Keratinocyte (primary cell): Measurements from ENCODE around the gene C2orf76.

Experiments used
- EZH2 ChIP-seq: IDR thresholded peaks from one replicate; pipeline ENCODE4 v1.6.1; 2012; ENCODE audit warnings: inconsistent platforms, mild to moderate bottlenecking, low read length, moderate library complexity
- TF ChIP-seq, protein P1 (sequence below), 3 experiments: IDR thresholded peaks in 1 of 3; conservative IDR thresholded peaks in 1 of 3; optimal IDR thresholded peaks in 1 of 3; 2 replicates in 2 of 3; 3 replicates in 1 of 3; pipeline versions ENCODE3 to v1.5.1; 2011; ENCODE audit warnings: low read length in 3 of 3, mild to moderate bottlenecking in 3 of 3, moderate library complexity in 2 of 3, control low read depth in 1 of 3, inconsistent platforms in 1 of 3; ENCODE audit not compliant: insufficient read depth in 2 of 3; ENCODE audit errors: extremely low read depth in 1 of 3

DNA sequence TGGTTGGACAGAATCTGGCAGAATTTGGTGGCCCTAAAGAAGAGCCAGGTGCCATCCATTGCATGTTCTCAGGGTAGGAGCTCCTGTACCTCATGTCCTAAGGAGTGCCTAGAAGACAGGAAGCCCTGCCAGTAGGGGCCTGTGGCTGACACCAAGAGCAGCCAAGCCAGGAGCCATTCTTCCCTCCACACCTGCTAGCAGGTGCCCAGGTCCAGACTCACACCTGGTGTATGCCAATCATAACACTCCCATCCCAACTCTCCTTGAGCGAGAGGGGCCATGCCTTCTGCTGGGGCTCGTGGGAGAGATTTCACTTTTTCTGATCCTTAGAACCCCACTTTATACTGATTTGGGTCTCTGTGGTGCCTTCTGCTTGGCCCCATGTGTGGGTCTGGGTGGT, 38.5 kb upstream of the C2orf76 start:
- TF ChIP-seq, protein P1, sequence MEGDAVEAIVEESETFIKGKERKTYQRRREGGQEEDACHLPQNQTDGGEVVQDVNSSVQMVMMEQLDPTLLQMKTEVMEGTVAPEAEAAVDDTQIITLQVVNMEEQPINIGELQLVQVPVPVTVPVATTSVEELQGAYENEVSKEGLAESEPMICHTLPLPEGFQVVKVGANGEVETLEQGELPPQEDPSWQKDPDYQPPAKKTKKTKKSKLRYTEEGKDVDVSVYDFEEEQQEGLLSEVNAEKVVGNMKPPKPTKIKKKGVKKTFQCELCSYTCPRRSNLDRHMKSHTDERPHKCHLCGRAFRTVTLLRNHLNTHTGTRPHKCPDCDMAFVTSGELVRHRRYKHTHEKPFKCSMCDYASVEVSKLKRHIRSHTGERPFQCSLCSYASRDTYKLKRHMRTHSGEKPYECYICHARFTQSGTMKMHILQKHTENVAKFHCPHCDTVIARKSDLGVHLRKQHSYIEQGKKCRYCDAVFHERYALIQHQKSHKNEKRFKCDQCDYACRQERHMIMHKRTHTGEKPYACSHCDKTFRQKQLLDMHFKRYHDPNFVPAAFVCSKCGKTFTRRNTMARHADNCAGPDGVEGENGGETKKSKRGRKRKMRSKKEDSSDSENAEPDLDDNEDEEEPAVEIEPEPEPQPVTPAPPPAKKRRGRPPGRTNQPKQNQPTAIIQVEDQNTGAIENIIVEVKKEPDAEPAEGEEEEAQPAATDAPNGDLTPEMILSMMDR (optimal IDR thresholded peaks at IDR 0.05 in 1 of 3, IDR thresholded peaks at IDR 0.05 in 1 of 3, conservative IDR thresholded peaks at IDR 0.05 in 1 of 3; ENCODE audit: extremely low read depth in 1 of 3, insufficient read depth in 2 of 3, low read length in 3 of 3) = no peak
- TF ChIP-seq EZH2 = no peak
